GM12891 (cell line): ENCODE measurements around the gene GDF10.

Experiments
- POLR2A ChIP-seq: IDR thresholded peaks from 2 replicates; pipeline ENCODE4 v1.6.1; 2011; ENCODE audit warnings: low read depth, low read length, control low read depth
- POLR2AphosphoS5 ChIP-seq: IDR thresholded peaks from 2 replicates; pipeline ENCODE4 v1.6.1; 2011; ENCODE audit warnings: low read depth, low read length, control low read depth
- SPI1 ChIP-seq: IDR thresholded peaks from 2 replicates; pipeline ENCODE4 v1.6.1; 2011; ENCODE audit warnings: low read depth, low read length, control low read depth
- TAF1 ChIP-seq: IDR thresholded peaks from 2 replicates; pipeline ENCODE4 v1.6.1; 2011; ENCODE audit warnings: low read depth, low read length, control low read depth

GRCh38 chr10:47261121-47261520 is 38.9 kb upstream of the GDF10 start:
- TF ChIP-seq POLR2A (no peak), POLR2AphosphoS5 (no peak), SPI1 (peak; percentile 93), TAF1 (no peak)
